OCI-LY7 (cell line): ENCODE data around the gene RBM5. TPM values are rescaled to one million over a fixed set of nuclear protein-coding genes. Genes with fewer than 3 reads are reported as not detected.

ENCODE experiments used
- BruUV-seq: library from RNA; stranded (reverse); fragments of 400-500 nt; replicated peaks from 2 replicates; lab custom pipeline; 2021; lab: Mats Ljungman, UMichigan
- CTCF ChIA-PET: fragments of 300-600 bp; sonication (Branson Sonifier 250); formaldehyde crosslinking; loops from one replicate; lab custom pipeline; 2022; ENCODE audit warnings: antibody characterized with exemption; ENCODE audit not compliant: unreplicated experiment; lab: Charles Lee
- POLR2A ChIA-PET: fragments of 300-600 bp; sonication (Branson Sonifier 250); formaldehyde crosslinking; loops from one replicate; lab custom pipeline; 2022; ENCODE audit warnings: antibody characterized with exemption; lab: Charles Lee
- DNase-seq: peaks from one replicate; pipeline ENCODE4 v3.0.0-alpha.2; 2015; ENCODE audit warnings: low spot score
- H2AFZ ChIP-seq: fragments of 200-600 bp; sonication (generic), shearing (Covaris generic); 2 replicates; pipeline ENCODE4 v1.6.1; 2014; ENCODE audit warnings: mild to moderate bottlenecking, antibody characterized with exemption, low read length, moderate library complexity
- H3K27ac ChIP-seq: fragments of 200-600 bp; sonication (generic); 2 replicates; pipeline ENCODE4 v1.5.1; 2014; ENCODE audit warnings: mixed run types, low read depth, mild to moderate bottlenecking, moderate library complexity, low read length, inconsistent platforms; ENCODE audit not compliant: poor library complexity, severe bottlenecking
- H3K36me3 ChIP-seq: fragments of 200-600 bp; sonication (generic); 2 replicates; pipeline ENCODE4 v1.6.1; 2014; ENCODE audit warnings: mild to moderate bottlenecking, antibody characterized with exemption, low read length, moderate library complexity, mixed read lengths; ENCODE audit not compliant: insufficient read depth
- H3K4me1 ChIP-seq: fragments of 200-600 bp; sonication (generic); 2 replicates; pipeline ENCODE4 v1.5.1; 2014; ENCODE audit warnings: mild to moderate bottlenecking, low read length; ENCODE audit not compliant: insufficient read depth, poor library complexity, severe bottlenecking
- H3K4me2 ChIP-seq: fragments of 200-600 bp; sonication (generic); 2 replicates; pipeline ENCODE4 v1.6.1; 2014; ENCODE audit warnings: mild to moderate bottlenecking, low read length
- H3K4me3 ChIP-seq: fragments of 200-600 bp; sonication (generic); 2 replicates; pipeline ENCODE4 v1.5.1; 2014; ENCODE audit warnings: mild to moderate bottlenecking, low read depth, low read length; ENCODE audit not compliant: poor library complexity, severe bottlenecking
- H3K79me2 ChIP-seq: fragments of 200-600 bp; sonication (generic); 2 replicates; pipeline ENCODE4 v1.6.1; 2016; ENCODE audit warnings: low read depth, mild to moderate bottlenecking, low read length, moderate library complexity, mixed read lengths; ENCODE audit not compliant: insufficient read depth
- H3K9me2 ChIP-seq: fragments of 200-600 bp; sonication (generic); 2 replicates; pipeline ENCODE4 v1.6.1; 2016; ENCODE audit warnings: mild to moderate bottlenecking, low read length, mixed read lengths; ENCODE audit not compliant: insufficient read depth
- H3K9me3 ChIP-seq: fragments of 200-600 bp; sonication (generic); 2 replicates; pipeline ENCODE4 v1.6.1; 2014; ENCODE audit warnings: mild to moderate bottlenecking, mixed run types, low read length, mixed read lengths
- H4K20me1 ChIP-seq: fragments of 200-600 bp; sonication (generic); 2 replicates; pipeline ENCODE4 v1.6.1; 2014; ENCODE audit warnings: mild to moderate bottlenecking, antibody characterized with exemption, low read length, moderate library complexity, mixed read lengths; ENCODE audit not compliant: insufficient read depth
- CTCF ChIP-seq: fragments of 200-600 bp; sonication (generic); conservative IDR thresholded peaks from 2 replicates; pipeline ENCODE4 v1.5.1; 2014; ENCODE audit warnings: mild to moderate bottlenecking, antibody characterized with exemption, low read length, moderate library complexity, mixed read lengths
- EZH2phosphoT487 ChIP-seq: fragments of 200-600 bp; sonication (generic); IDR thresholded peaks from 2 replicates; pipeline ENCODE4 v1.6.1; 2018; ENCODE audit warnings: low read depth, borderline replicate concordance, mild to moderate bottlenecking, mixed run types, antibody characterized with exemption, low read length, moderate library complexity, mixed read lengths
- intact Hi-C: fragments of 100-400 bp; cut with micrococcal nuclease; formaldehyde crosslinking; loops from one replicate; pipeline ENCODE4 v1.10.0; 2022; ENCODE audit not compliant: unreplicated experiment
- total RNA-seq, 2 experiments: library from RNA; depleted of rRNA in 1 of 2; stranded (reverse); fragments of >200 nt in 1 of 2; shearing (Covaris generic) in 1 of 2; gene quantifications; 2 replicates each; pipeline ENCODE4 v1.2.3, GENCODE V29; 2014 to 2022

The RBM5 gene
- total RNA-seq, 2 experiments from 2014 or later, result 139 to 197 TPM

DNA sequence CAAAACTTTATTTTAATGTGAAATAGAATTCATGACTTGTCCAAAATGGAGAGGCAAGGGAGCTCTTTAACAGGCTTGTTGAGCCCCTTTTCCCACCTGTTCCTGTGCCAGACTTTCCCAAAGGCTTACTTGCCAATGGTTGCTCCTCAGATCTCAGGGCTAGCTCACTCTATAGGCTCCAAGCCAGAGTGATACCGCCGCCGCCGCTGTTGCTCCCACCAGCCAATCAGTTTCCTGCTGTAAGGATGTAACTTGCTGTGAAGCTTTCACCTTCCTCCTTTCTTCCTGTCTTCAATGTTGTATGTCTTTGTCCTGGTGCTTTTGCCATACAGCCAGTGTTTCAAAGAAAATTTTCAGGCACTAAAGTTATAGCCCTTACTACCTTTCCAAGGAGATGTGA lies 41.3 kb upstream of the RBM5 start:
- intact Hi-C loops, result no loop called here
- no peak overlapping the region for H2AFZ ChIP-seq
- no peak overlapping the region for H3K4me3 ChIP-seq
- no peaks in the 10 kb centered on the region for H3K4me1 ChIP-seq
- no peaks in the 10 kb centered on the region for H3K9me2 ChIP-seq
- H3K9me3 ChIP-seq, result no peaks in the 10 kb centered on the region
- no peak overlapping the region for H3K4me2 ChIP-seq
- H3K27ac ChIP-seq, result no peak overlapping the region
- H3K36me3 ChIP-seq, result peaks cover 70% of the 10 kb centered on the region
- no peak for TF ChIP-seq CTCF
- TF ChIP-seq EZH2phosphoT487, result no peak
- DNase-seq, result no peak
- CTCF ChIA-PET, result no interaction called here
- 0 out of 2 replicates have a peak, but pooled peaks cover 3% of the 10 kb centered on the region for H4K20me1 ChIP-seq
- no peaks in the 10 kb centered on the region; the same call in 1 of the 2 replicates for H3K79me2 ChIP-seq
- POLR2A ChIA-PET, result interaction anchor here (0.5 kb wide), 1 partner anchor 268 kb away, joined by 3 read pairs; no protein-coding TSS in a partner anchor
- no TSS peak for BruUV-seq

DNA sequence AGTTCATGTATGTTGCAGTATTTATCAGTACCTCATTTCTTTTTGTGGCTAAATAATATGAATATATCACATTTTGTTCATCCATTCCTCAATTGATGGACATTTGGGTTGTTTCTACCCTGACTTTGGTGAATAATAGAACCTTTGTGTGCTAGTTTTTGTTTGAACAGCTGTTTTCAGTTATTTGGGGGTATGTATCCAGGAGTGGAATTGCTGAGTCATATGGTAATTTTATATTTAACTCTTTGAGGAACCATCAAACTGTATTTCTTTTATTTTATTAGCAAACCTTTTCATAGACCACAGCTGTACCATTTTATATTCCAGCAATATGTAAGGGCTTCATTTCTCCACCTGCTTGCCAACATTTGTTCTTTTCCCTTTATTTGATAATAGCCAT lies 38.4 kb upstream of the RBM5 start:
- Histone ChIP-seq H3K27ac (no peak overlapping the region), H3K9me3 (no peaks in the 10 kb centered on the region), H2AFZ (no peak overlapping the region), H3K4me3 (no peak overlapping the region), H3K9me2 (no peaks in the 10 kb centered on the region), H3K79me2 (no peaks in the 10 kb centered on the region), H4K20me1 (0 out of 2 replicates have a peak, but pooled peaks cover 3% of the 10 kb centered on the region), H3K36me3 (peaks cover 88% of the 10 kb centered on the region), H3K4me1 (no peaks in the 10 kb centered on the region), H3K4me2 (no peak overlapping the region)
- ChIA-PET POLR2A (interaction anchor here (0.6 to 0.7 kb wide), 2 partner anchors 22 to 247 kb away, joined by 3 to 6 read pairs; no protein-coding TSS in a partner anchor), CTCF (no interaction called here)
- intact Hi-C loops, result no loop called here
- BruUV-seq, result TSS peak; percentile 19
- DNase-seq, result no peak
- no peak for TF ChIP-seq CTCF
- TF ChIP-seq EZH2phosphoT487, result no peak

- no peak for TF ChIP-seq EZH2phosphoT487
- no peak for TF ChIP-seq CTCF
- H3K4me3 ChIP-seq, result no peak overlapping the region
- no peak overlapping the region for H3K27ac ChIP-seq
- H3K4me1 ChIP-seq, result no peaks in the 10 kb centered on the region
- H3K9me2 ChIP-seq, result no peaks in the 10 kb centered on the region
- H3K79me2 ChIP-seq, result no peaks in the 10 kb centered on the region
- intact Hi-C loops, result no loop called here
- DNase-seq, result no peak
- H3K9me3 ChIP-seq, result no peaks in the 10 kb centered on the region
- peaks cover 94% of the 10 kb centered on the region for H3K36me3 ChIP-seq
- no peaks in the 10 kb centered on the region for H4K20me1 ChIP-seq
- H3K4me2 ChIP-seq, result no peak overlapping the region
- ChIA-PET CTCF (interaction anchor here (0.8 kb wide), 1 partner anchor 16 kb away, joined by 3 read pairs; no protein-coding TSS in a partner anchor), POLR2A (no interaction called here)
- no TSS peak for BruUV-seq
- H2AFZ ChIP-seq, result no peak overlapping the region
These were observed 31.0 kb upstream of the RBM5 start for GRCh38 chr3:50057756-50058155.
